Measurements from ENCODE around the gene TTC28.
A peak's percentile ranks its signal among the peaks of the same experiment; 100 is the strongest.
"Not testable (repeated sequence)": the region's sequence is repeated elsewhere in the genome, so short reads cannot be mapped to it uniquely, and the experiment has no call there.

The TTC28 gene

GRCh38 chr22:28220626-28221363, 458.8 kb downstream of the TTC28 start:
- DNase-seq: no peak

- DNase-seq: no peak
Measured at GRCh38 chr22:28217277-28217676, 462.4 kb downstream of the TTC28 start.

GRCh38 chr22:28214750-28215149, 464.9 kb downstream of the TTC28 start:
- not testable (repeated sequence) for DNase-seq

- DNase-seq: not testable (repeated sequence)
Measured at GRCh38 chr22:28209457-28209856, 470.2 kb downstream of the TTC28 start.

GRCh38 chr22:28208787-28209186, 470.9 kb downstream of the TTC28 start:
- DNase-seq: no peak

- DNase-seq: no peak
Measured at GRCh38 chr22:28208036-28208435, 471.6 kb downstream of the TTC28 start.

- no peak for DNase-seq
Measured at GRCh38 chr22:28207281-28208030, 472.2 kb downstream of the TTC28 start.

- no peak for DNase-seq
Measured at GRCh38 chr22:28205926-28206325, 473.7 kb downstream of the TTC28 start.

- no peak for DNase-seq
Measured at GRCh38 chr22:28204382-28204781, 475.3 kb downstream of the TTC28 start.

- DNase-seq: no peak
Measured at GRCh38 chr22:28203286-28203685, 476.4 kb downstream of the TTC28 start.

GRCh38 chr22:28198692-28199091, 480.9 kb downstream of the TTC28 start:
- no peak for DNase-seq

- not testable (repeated sequence) for DNase-seq
Measured at GRCh38 chr22:28191571-28191970, 488.1 kb downstream of the TTC28 start.

GRCh38 chr22:28188178-28188879, 491.3 kb downstream of the TTC28 start:
- DNase-seq: no peak

- DNase-seq: no peak
Measured at GRCh38 chr22:28187612-28188011, 492.0 kb downstream of the TTC28 start.

GRCh38 chr22:28186641-28187040, 493.0 kb downstream of the TTC28 start:
- DNase-seq: no peak

- DNase-seq: no peak
Measured at GRCh38 chr22:28185130-28185529, 494.5 kb downstream of the TTC28 start.

GRCh38 chr22:28183078-28183860, 496.4 kb downstream of the TTC28 start:
- peak; percentile 42 for DNase-seq

- DNase-seq: no peak
Measured at GRCh38 chr22:28180804-28181731, 498.6 kb downstream of the TTC28 start.

GRCh38 chr22:28179392-28179791, 500.2 kb downstream of the TTC28 start:
- DNase-seq: no peak

- no peak for DNase-seq
Measured at GRCh38 chr22:28175730-28176492, 503.7 kb downstream of the TTC28 start.

GRCh38 chr22:28174509-28174908, 505.1 kb downstream of the TTC28 start:
- DNase-seq: no peak
